Jurkat, Clone E6-1 (cell line): ENCODE data around the gene STXBP4.
A peak's percentile ranks its signal among the peaks of the same experiment; 100 is the strongest.
"Not testable (repeated sequence)": the region's sequence is repeated elsewhere in the genome, so short reads cannot be mapped to it uniquely, and the experiment has no call there.

Experiments used
- DNase-seq: peaks from one replicate; pipeline ENCODE4 v3.0.0-alpha.2; 2011; ENCODE audit warnings: low read depth, low spot score
- H3K4me3 ChIP-seq: 2 replicates; pipeline ENCODE4 v1.5.1; 2011; ENCODE audit warnings: mild to moderate bottlenecking, low read length, control low read depth, moderate library complexity

STXBP4 gene

DNA sequence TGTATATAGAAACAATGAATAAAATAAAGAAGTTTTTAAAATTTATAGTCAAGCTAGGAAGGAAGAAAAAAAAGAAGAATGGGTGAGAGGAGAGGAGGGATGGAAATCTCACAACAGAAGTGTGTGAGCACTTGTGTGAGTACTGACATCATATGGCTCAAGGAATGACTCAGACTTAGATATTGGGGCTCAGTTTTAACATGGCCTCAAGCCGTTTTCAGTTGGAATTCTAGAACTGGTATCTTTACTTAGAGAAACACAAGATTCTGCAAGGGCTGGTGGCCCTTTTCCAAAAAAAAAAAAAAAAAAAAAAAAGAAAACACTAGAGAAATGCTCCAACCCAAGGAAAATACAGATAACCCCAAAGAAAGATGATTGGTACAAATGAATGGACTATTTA is 55.1 kb downstream of the STXBP4 start:
- DNase-seq = no peak

DNA sequence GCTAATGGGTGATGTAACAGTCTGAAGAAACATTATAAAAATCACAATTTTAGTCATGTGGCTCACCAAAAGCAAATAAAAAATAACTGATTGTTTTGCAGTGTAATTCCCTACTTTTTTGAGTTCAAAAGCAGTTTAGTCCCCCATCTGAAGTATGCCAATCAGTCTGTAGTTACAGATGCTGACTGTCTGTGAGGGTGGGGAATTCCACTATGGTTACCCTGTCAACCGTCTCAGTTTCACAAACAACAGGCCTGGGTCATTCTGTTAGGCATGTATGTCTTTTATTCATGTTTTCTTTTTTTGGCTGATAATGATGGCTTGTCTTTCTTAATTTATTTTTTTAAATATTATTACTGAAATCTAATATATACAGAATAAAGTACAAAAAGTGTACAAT is 69.3 kb downstream of the STXBP4 start:
- DNase-seq = no peak

More for the DNA sequence above, 55.1 kb downstream of the STXBP4 start:
- no peak overlapping the region for H3K4me3 ChIP-seq

GRCh38 chr17:55038291-55038690 is 69.7 kb downstream of the STXBP4 start:
- no peak for DNase-seq
- no peak overlapping the region for H3K4me3 ChIP-seq

More for the DNA sequence above, 69.3 kb downstream of the STXBP4 start:
- H3K4me3 ChIP-seq = no peak overlapping the region

DNA sequence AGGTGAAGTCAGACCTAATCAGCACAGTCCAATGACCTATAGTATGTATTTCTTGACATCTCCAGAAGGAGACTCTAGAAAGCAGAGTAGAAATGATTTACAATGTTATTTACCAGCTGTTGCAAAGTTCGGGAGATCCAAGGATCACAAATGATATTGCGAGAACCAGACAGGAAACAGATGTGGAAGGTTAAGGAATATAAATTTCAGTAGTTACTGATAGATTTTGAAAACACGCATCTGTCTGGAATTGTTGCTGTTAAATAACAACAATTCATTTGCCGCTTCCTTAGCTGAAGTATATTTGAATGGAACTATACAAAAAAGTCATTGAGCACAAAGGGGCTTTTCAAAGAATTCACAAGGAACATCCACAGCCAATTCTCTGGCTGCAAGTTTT is 72.0 kb downstream of the STXBP4 start:
- no peak for DNase-seq
- no peak overlapping the region for H3K4me3 ChIP-seq

DNA sequence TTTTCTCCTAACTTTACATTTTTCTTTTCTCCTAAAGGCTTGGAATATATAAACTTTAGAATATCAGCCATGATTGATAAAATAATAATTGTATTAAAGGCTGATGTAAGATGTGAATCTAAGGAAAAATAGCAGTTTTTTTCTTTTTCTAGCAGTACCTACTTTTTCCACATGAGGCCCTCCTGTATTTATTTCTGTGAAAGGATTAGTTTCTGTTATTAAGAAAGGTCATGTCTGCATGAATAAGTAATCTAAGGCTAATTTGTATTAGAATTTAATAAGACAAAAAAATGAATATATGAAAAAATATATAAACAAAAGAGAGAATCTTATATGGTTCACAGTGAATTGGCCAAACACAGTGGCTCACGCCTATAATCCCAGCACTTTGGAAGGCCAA is 85.3 kb downstream of the STXBP4 start:
- DNase-seq = no peak
- H3K4me3 ChIP-seq = no peak overlapping the region

DNA sequence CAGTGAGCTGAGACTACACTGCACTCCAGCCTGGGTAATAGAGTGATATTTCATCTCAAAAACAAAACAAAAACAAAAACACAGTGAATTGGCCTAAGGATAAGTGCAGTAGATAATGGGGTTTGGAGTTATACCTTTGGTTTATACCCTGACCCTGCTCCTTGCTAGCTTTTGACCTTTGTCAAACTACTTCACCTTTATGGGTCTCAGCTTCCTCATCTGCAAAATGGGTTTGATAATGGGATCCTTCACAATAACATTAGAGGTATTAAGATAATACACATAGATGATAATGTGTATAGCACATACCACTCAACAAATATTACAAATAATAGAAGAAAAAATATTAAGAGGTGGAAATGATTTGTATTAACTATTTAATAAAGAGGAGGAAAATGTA is 85.9 kb downstream of the STXBP4 start:
- no peak overlapping the region for H3K4me3 ChIP-seq
- DNase-seq = no peak

- DNase-seq = no peak
- no peak overlapping the region for H3K4me3 ChIP-seq
Observed at GRCh38 chr17:55056526-55056925, 88.0 kb downstream of the STXBP4 start.

GRCh38 chr17:55057184-55057583 is 88.6 kb downstream of the STXBP4 start:
- DNase-seq = no peak
- H3K4me3 ChIP-seq = no peak overlapping the region

DNA sequence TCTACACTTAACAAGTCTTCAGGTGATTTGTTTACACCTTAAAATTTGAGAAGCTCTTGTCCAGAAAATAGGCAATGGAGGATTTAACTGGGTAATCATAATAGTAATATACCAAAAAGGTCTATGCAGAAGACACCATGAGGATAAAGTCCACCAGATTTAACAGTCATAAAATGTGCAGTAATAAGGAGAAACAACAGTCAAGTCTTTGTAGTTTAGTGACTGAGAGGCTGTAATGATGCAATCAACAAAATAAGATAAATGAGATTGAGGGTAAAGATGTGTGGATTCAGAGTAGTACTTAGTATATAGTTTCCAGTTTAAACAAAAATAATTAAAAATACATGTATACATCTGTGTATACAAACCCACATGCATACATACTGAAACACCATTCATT is 91.2 kb downstream of the STXBP4 start:
- DNase-seq = no peak

GRCh38 chr17:55062921-55063320 is 94.4 kb downstream of the STXBP4 start:
- DNase-seq = no peak
- H3K4me3 ChIP-seq = no peak overlapping the region

More for the DNA sequence above, 91.2 kb downstream of the STXBP4 start:
- H3K4me3 ChIP-seq = no peak overlapping the region

GRCh38 chr17:55063885-55064874 is 95.6 kb downstream of the STXBP4 start:
- no peak overlapping the region for H3K4me3 ChIP-seq
- peak; percentile 12 for DNase-seq

DNA sequence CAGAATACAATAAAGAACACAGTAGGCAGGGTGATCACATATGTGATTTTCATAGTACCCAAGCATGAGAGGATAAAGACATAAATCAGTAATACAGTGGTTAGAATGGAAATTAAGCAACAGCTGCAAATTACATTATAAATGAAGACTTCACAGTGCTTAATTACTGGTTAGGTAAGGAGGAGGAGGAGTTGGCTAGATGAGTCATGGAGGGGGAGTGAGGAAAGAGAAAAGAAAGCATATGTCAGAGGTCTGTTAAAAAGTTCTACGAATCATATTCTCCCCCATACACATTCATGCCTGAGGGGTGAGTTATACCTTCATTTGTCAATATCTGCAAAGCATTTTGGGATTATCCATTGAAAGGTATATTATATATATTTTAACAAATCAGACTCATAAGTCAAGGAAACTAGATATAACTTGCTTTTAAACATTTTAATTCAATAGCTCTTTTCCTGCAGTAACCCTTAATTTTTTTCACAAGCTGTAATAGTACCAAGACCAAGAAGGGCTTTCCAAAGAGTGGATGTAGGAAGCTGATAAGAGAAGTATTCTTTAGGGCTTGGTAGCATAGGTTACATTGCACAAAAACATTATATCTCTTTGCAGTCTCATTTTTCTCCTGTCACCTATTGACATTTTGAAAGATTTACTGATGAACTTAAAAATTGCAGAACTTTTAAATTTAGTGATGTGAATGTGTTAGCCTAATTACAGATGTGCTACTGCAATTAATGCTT is 99.3 kb downstream of the STXBP4 start:
- DNase-seq = no peak

DNA sequence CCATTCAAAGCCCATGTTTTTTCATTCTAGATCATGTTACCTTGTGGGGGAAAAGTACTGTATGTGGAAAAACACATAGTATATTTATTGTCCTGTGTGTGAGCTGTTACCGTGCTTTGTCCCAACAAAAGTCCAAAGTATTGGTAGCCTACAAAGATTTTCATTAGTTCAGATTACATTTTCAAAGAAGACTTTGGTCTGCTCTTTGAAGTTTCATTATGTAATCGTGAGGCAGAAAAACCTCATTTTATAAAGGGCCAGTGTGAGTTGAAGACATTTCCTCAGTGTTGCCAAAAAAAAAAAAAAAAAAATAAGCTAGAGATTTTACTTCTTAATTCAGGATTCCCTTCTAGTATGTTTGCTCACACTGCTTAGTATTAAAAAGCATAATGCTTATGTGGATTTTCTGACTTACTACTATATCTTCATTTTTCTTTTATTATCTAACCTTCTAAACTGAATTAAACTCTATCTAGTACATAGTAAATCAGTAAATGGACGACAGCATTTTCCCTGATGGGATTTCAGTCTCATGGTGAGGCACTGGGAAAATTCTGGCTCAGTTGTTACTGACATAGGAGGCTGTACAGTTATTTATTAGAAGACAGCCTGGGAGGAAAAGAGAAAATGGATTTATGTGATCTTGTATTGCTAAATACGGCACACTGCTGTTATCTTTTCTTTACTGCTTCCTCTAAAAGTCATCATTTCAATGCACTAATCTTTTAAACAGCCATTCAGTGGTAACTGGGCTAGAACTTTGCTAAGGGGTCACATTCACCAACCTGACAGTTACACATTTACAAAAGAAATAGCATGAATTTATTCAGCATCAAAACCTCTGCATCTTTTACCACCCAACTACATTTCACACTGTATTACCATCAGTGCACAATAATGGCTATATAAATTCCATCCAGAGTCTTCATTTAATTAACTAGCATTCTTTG is 100.6 kb downstream of the STXBP4 start:
- no peak for DNase-seq
- no peak overlapping the region for H3K4me3 ChIP-seq

More for the DNA sequence above, 99.3 kb downstream of the STXBP4 start:
- H3K4me3 ChIP-seq = no peak overlapping the region

GRCh38 chr17:55069983-55070529 is 101.5 kb downstream of the STXBP4 start:
- DNase-seq = no peak

GRCh38 chr17:55072898-55073297 is 104.3 kb downstream of the STXBP4 start:
- DNase-seq = no peak

More at GRCh38 chr17:55069983-55070529, 101.5 kb downstream of the STXBP4 start:
- H3K4me3 ChIP-seq = no peak overlapping the region

DNA sequence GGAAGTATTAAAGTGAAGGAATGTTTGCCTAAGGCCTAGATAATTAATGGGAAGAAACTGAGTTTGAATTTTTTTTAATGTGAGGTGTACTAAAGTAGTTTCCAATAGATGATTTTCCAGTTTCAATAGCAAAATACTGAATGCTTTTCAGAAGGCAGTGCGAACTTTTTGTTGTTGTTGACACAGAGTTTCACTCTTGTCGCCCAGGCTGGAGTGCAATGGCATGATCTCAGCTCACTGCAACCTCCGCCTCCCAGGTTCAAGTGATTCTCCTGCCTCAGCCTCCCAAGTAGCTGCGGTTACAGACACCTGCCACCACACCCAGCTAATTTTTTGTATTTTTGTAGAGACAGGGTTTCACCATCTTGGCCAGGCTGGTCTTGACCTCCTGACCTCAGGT is 104.9 kb downstream of the STXBP4 start:
- DNase-seq, H3K4me3 ChIP-seq: not testable (repeated sequence)

More at GRCh38 chr17:55072898-55073297, 104.3 kb downstream of the STXBP4 start:
- H3K4me3 ChIP-seq = no peak overlapping the region

DNA sequence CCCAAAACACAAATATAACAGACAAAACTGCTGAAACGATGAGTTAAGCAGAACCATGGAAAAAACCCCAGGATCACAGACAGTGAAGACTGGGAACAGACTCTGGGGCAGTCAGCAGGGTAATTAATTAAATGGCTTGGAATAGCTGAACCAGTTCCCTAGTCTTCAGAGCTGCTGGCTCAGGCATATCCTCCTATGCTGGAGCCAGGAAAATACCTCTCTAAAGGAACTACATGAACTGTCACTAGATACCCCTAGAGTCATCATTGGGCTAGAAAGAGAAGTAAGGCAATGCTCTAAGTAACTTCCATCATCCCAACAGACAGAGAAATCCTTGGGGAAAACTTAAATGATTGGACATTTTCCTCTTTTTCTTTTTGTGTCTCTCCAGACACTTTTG is 113.0 kb downstream of the STXBP4 start:
- no peak overlapping the region for H3K4me3 ChIP-seq
- no peak for DNase-seq

DNA sequence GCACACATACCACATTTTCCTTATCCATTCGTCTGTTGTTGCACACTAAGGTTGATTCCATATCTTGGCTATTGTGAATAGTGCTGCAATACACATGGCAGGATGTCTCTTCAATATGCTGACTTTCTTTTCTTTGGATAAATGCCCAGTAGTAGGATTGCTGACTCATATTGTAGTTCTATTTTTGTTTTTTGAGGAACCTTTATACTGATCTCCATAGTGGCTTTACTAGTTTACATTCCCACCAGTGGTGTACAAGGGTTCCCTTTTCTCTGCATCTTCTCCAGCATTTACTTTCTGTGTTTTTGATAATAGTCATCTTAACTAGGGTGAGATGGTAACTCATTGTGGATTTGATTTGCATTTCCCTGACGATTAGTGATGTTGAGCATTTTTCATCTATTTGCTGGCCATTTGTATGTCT is 118.1 kb downstream of the STXBP4 start:
- H3K4me3 ChIP-seq = no peak overlapping the region
- DNase-seq = no peak

DNA sequence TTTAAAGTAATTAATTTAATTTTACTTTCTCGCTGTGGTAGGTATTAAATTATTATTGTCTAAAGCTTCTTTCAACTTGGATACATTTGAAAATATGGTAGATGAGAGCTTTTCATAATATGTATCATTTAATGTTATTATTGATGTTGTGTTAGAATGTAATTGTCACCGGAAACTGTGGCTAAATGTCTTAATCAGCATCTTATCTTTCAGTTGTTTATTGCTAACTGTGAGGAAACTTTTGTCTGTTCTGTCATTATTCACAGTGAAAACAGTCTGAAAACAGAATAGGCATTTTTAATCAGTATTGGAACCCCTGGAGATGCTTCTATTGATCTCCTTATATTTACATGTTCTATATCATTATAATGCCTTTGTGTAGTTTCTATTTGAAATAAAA is 120.7 kb downstream of the STXBP4 start:
- DNase-seq = no peak
- H3K4me3 ChIP-seq = no peak overlapping the region
